ENCODE results near the gene FNBP1L.

DNA sequence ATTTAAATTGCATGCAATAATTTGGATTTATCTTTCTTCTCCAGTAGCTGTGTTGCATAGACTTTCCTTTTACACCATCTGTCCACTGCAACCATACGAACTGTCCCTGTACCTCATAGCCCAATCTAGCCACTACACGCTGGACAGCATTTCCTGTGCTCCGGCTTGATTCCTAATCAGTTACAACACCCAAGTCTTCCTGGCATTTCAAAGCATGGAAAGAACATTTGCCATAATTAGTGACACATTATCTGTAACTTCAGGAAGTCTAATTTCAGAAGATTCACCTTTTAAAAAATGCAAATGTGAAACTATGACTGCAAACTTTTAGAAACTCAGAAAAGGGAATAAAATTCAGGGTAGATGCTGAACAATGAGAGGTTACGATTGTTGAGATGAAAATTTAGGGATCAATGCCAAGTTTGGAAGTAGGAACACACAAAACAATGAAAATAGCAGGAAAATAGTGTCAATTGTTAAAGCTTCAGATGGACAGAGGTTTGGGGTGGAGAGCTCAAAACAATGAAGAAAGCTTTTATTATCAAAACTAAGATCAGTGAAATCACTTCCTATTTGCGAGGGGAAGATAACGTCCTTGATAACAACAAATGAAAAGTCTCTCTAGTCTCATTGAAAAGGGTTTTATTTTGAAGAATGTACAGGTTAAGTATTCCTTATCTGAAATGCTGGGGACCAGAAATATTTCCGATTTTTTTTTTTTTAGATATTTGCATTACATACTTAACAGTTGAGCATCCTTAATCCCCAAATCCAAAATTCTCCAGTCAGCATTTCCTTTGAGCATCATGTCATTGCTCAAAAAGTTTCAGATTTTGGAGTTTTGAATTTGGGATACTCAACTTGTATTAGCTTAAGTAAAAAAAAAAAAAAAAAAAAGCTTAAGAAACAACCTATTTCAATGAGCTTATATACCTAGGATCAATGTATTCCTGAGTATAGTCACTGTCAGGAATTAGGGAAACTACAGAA is 107.3 kb downstream of the FNBP1L start:
- TF ChIP-seq ZNF274 (IDR thresholded peaks at IDR 0.05; ENCODE audit: low read length) (no peak), ZNF274 (tag by site-specific recombination; IDR thresholded peaks at IDR 0.05; ENCODE audit: borderline replicate concordance) (no peak), ZBTB49 (tag by site-specific recombination; IDR thresholded peaks at IDR 0.05; ENCODE audit: low read depth) (no peak), ZNF501 (tag by site-specific recombination; IDR thresholded peaks at IDR 0.05) (no peak)
- TF ChIP-seq, protein P1, sequence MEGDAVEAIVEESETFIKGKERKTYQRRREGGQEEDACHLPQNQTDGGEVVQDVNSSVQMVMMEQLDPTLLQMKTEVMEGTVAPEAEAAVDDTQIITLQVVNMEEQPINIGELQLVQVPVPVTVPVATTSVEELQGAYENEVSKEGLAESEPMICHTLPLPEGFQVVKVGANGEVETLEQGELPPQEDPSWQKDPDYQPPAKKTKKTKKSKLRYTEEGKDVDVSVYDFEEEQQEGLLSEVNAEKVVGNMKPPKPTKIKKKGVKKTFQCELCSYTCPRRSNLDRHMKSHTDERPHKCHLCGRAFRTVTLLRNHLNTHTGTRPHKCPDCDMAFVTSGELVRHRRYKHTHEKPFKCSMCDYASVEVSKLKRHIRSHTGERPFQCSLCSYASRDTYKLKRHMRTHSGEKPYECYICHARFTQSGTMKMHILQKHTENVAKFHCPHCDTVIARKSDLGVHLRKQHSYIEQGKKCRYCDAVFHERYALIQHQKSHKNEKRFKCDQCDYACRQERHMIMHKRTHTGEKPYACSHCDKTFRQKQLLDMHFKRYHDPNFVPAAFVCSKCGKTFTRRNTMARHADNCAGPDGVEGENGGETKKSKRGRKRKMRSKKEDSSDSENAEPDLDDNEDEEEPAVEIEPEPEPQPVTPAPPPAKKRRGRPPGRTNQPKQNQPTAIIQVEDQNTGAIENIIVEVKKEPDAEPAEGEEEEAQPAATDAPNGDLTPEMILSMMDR (tag by site-specific recombination; IDR thresholded peaks at IDR 0.05): no peak
